ENCODE data around the gene CTF1. TPM values are rescaled to one million over a fixed set of nuclear protein-coding genes. Genes with fewer than 3 reads are reported as not detected.

The CTF1 gene
- total RNA-seq, 1 donor from 2014 or later = 3.2 TPM

- DNase-seq (ENCODE audit: extremely low spot score in 2 of 2) = no peak
- peaks cover 49% of the 10 kb centered on the region for H3K4me1 ChIP-seq
- H3K9me3 ChIP-seq = no peaks in the 10 kb centered on the region
- H3K27me3 ChIP-seq = no peaks in the 10 kb centered on the region
- H3K4me3 ChIP-seq = peak within 1 kb of the TSS; percentile 96 to 98
- intact Hi-C loops (cut with DNase I) = no loop called here
- peak within 1 kb of the TSS; percentile 98 for H3K27ac ChIP-seq
- TF ChIP-seq CTCF (IDR thresholded peaks at IDR 0.05) = no peak
- peak in 1 of 2 donors; percentile 74 for TF ChIP-seq POLR2A (IDR thresholded peaks at IDR 0.05)
- TF ChIP-seq POLR2AphosphoS5 (IDR thresholded peaks at IDR 0.05; ENCODE audit: insufficient read depth in 1 of 2, low read depth in 1 of 2) = peak; percentile 21 to 81
- H3K36me3 ChIP-seq = peaks cover 0 to 6% of the 10 kb centered on the region in 2 donors
Observed at GRCh38 chr16:30948667-30949649, 52.5 kb downstream of the CTF1 start, which contains the start of gene ORAI3. ORAI3 (plus strand) TSS chr16:30949068; CDS start chr16:30949290, 222 bp downstream.

DNA sequence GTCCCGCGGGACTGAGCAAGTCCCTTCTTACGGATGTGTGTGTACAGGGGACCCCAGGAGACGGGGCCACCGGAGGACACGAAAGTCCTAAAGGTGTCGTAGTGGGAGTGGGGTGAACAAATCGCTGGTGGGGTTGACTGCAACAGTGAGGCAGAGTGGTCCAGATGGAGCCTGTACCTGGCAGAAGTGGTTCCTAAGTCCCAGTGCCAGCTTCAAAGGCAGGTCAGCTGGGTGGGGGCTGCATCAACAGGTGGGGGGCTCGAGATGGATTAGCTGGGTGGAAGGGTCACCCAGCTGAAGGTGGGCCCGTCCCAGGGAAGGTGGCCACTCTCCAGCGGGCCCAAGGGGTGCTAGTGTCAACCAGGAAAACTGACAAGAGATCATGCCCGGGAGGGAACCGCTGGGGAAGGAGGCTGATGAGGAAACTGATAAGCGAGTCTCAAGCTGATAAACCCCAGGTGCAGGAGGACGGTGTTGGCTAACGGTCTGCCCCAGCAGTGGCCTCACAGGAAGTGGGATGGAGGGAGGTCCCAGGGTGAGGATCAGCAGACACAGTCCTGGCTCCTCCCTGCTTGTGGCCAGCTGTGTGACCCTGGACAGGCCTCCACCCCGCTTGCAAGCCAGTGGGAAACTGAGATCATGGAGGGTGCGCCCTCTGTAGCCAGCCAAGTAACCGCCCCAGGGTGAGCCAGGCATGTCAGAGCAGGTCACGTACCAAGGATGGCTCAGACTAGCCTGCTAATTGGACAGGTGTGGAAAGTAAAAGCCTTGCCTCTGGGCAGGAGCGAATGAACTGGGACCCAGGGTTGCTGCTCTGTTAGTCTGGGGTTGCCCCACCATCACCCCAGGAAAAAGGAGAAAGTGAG, 53.5 kb downstream of the CTF1 start:
- no peaks in the 10 kb centered on the region for H3K27me3 ChIP-seq
- H3K9me3 ChIP-seq = no peaks in the 10 kb centered on the region
- peak overlapping the region; percentile 96 to 98 for H3K4me3 ChIP-seq
- intact Hi-C loops (cut with DNase I) = no loop called here
- DNase-seq (ENCODE audit: extremely low spot score in 2 of 2) = peak in 1 of 2 donors; percentile 96
- H3K36me3 ChIP-seq = no peaks in the 10 kb centered on the region
- TF ChIP-seq POLR2A (IDR thresholded peaks at IDR 0.05) = peak in 1 of 2 donors; percentile 64
- TF ChIP-seq CTCF (IDR thresholded peaks at IDR 0.05) = no peak
- peak; percentile 59 to 89 for TF ChIP-seq POLR2AphosphoS5 (IDR thresholded peaks at IDR 0.05; ENCODE audit: insufficient read depth in 1 of 2, low read depth in 1 of 2)
- peaks cover 53% of the 10 kb centered on the region for H3K4me1 ChIP-seq
- peak overlapping the region; percentile 98 for H3K27ac ChIP-seq

- Histone ChIP-seq H3K9me3 (no peaks in the 10 kb centered on the region), H3K4me3 (peak overlapping the region in 1 of 2 donors; percentile 96), H3K27me3 (no peaks in the 10 kb centered on the region), H3K27ac (peak overlapping the region; percentile 98), H3K36me3 (no peaks in the 10 kb centered on the region), H3K4me1 (peaks cover 53% of the 10 kb centered on the region)
- TF ChIP-seq CTCF (IDR thresholded peaks at IDR 0.05) = no peak
- no peak for DNase-seq (ENCODE audit: extremely low spot score in 2 of 2)
- intact Hi-C loops (cut with DNase I) = no loop called here
Observed at GRCh38 chr16:30950516-30951065, 54.2 kb downstream of the CTF1 start.

DNA sequence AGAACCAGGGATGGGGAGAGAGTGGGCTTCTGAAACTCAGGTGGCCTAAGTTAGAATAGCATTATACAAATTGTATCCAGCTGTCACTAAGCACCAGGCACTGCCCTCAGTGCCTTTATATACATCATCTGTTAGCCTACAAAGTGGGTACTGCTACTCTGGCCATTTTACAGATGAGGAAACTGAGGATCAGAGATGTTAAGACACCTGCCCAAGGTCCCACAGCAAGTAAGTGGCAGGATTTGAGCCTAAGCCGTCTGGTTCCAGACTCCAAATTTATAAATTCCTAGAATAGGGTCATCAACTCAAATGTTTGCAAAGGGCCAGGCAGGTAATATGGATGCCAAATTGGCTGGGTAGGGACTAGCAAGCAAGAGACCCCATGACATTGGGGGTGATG, 54.8 kb downstream of the CTF1 start:
- Histone ChIP-seq H3K27ac (peak overlapping the region; percentile 98), H3K4me1 (peaks cover 53% of the 10 kb centered on the region), H3K4me3 (no peak overlapping the region), H3K9me3 (no peaks in the 10 kb centered on the region), H3K36me3 (no peaks in the 10 kb centered on the region), H3K27me3 (no peaks in the 10 kb centered on the region)
- DNase-seq (ENCODE audit: extremely low spot score in 2 of 2) = no peak
- intact Hi-C loops (cut with DNase I) = no loop called here
- TF ChIP-seq POLR2A (IDR thresholded peaks at IDR 0.05) (no peak), POLR2AphosphoS5 (IDR thresholded peaks at IDR 0.05; ENCODE audit: insufficient read depth in 1 of 2, low read depth in 1 of 2) (no peak), CTCF (IDR thresholded peaks at IDR 0.05) (no peak)
